IPS-18a (cell line): ENCODE data around the gene HAX1.
"Not testable (repeated sequence)": the region's sequence is repeated elsewhere in the genome, so short reads cannot be mapped to it uniquely, and the experiment has no call there.

Experiments
- H3K27ac ChIP-seq: one replicate; pipeline ENCODE4 v1.5.1; 2013; ENCODE audit warnings: low read length
- H3K27me3 ChIP-seq: one replicate; pipeline ENCODE4 v1.6.1; 2013; ENCODE audit warnings: mild to moderate bottlenecking, low read length; ENCODE audit not compliant: control insufficient read depth, insufficient read depth
- H3K36me3 ChIP-seq: one replicate; pipeline ENCODE4 v1.6.1; 2013; ENCODE audit warnings: low read depth, low read length; ENCODE audit not compliant: control insufficient read depth
- H3K4me1 ChIP-seq: one replicate; pipeline ENCODE4 v1.6.1; 2013; ENCODE audit warnings: low read depth, low read length; ENCODE audit not compliant: control insufficient read depth
- H3K4me3 ChIP-seq: one replicate; pipeline ENCODE4 v1.5.1; 2013; ENCODE audit warnings: low read length
- H3K9ac ChIP-seq: one replicate; pipeline ENCODE4 v1.6.1; 2013; ENCODE audit warnings: mild to moderate bottlenecking, low read length, moderate library complexity
- H3K9me3 ChIP-seq: one replicate; pipeline ENCODE4 v1.6.1; 2013; ENCODE audit warnings: low read depth, low read length; ENCODE audit not compliant: control insufficient read depth

Gene HAX1

DNA sequence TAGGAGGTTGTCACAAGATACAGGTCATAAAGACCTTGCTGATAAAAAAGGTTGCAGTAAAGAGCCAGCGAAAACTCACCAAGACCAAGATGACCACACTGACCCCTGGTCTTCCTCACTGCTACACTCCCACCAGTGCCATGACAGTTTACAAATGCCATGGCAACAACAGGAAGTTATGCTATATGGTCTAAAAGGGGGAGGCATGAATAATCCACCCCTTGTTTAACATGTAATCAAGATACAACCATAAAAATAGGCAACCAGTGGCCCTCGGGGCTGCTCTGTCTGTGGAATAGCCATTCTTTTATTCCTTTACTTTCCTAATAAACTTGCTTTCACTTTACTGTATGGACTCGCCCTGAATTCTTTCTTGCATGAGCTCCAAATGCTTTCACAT is 41.8 kb downstream of the HAX1 start:
- not testable (repeated sequence) for H3K9me3 ChIP-seq, H3K27ac ChIP-seq, H3K36me3 ChIP-seq, H3K27me3 ChIP-seq, H3K4me3 ChIP-seq, H3K9ac ChIP-seq, H3K4me1 ChIP-seq

GRCh38 chr1:154316704-154317103 is 44.3 kb downstream of the HAX1 start:
- no peaks in the 10 kb centered on the region for H3K36me3 ChIP-seq
- no peak overlapping the region for H3K9ac ChIP-seq
- no peaks in the 10 kb centered on the region for H3K4me1 ChIP-seq
- H3K4me3 ChIP-seq = no peak overlapping the region
- H3K27me3 ChIP-seq = no peaks in the 10 kb centered on the region
- peaks cover 4% of the 10 kb centered on the region for H3K9me3 ChIP-seq
- no peak overlapping the region for H3K27ac ChIP-seq

- no peak overlapping the region for H3K4me3 ChIP-seq
- H3K9me3 ChIP-seq = peaks cover 4% of the 10 kb centered on the region
- no peaks in the 10 kb centered on the region for H3K36me3 ChIP-seq
- H3K27ac ChIP-seq = no peak overlapping the region
- no peaks in the 10 kb centered on the region for H3K27me3 ChIP-seq
- no peaks in the 10 kb centered on the region for H3K4me1 ChIP-seq
- no peak overlapping the region for H3K9ac ChIP-seq
These were observed 46.0 kb downstream of the HAX1 start for GRCh38 chr1:154318386-154318785.

GRCh38 chr1:154320882-154321608 is 48.6 kb downstream of the HAX1 start, which contains the start of gene AQP10:
TSS of gene AQP10 (plus strand) at chr1:154321093. CDS start at chr1:154321156, 63 bp downstream.
- Histone ChIP-seq H3K9ac (no peak within 1 kb of the TSS), H3K27ac (no peak within 1 kb of the TSS), H3K9me3 (peaks cover under 1% of the 10 kb centered on the region), H3K27me3 (no peaks in the 10 kb centered on the region), H3K4me3 (no peak within 1 kb of the TSS), H3K36me3 (no peaks in the 10 kb centered on the region), H3K4me1 (no peaks in the 10 kb centered on the region)

DNA sequence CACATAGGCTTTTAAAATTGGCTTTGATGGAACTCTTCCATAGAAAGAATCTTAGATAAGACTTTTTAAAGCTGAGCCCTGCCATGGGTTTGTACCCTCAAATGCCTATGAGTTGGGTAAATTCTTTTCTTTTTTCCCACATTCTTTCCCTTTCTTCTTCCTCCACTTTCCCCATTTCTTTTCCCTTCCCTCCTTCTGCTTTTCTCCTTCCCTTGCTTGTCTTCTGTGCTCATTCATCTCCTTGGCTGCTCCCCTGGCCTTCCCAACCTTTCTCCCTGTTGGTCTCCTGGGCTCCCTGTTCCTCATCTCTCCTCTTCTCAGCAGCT is 49.1 kb downstream of the HAX1 start:
- H3K27ac ChIP-seq, H3K9me3 ChIP-seq: not testable (repeated sequence)

DNA sequence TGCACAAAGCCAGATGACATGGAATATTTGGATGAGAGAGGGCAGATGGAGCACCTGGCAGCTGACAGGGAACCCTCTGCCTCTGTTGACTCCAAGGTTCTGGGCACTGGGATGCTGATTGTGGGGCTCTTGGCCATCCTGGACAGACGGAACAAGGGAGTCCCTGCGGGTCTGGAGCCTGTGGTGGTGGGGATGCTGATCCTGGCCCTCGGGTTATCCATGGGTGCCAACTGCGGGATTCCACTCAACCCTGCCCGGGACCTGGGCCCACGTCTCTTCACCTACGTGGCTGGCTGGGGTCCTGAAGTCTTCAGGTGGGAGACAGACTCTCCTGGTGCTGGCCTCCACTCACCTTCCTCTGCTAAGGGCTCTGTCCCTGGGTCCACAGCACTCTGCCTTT is 51.1 kb downstream of the HAX1 start:
- Histone ChIP-seq H3K9ac (no peak overlapping the region), H3K36me3 (no peaks in the 10 kb centered on the region), H3K27me3 (no peaks in the 10 kb centered on the region), H3K4me3 (no peak overlapping the region), H3K27ac (no peak overlapping the region), H3K9me3 (no peaks in the 10 kb centered on the region), H3K4me1 (peaks cover 17% of the 10 kb centered on the region)

More for the DNA sequence above, 49.1 kb downstream of the HAX1 start:
- not testable (repeated sequence) for H3K4me3 ChIP-seq, H3K27me3 ChIP-seq, H3K36me3 ChIP-seq, H3K9ac ChIP-seq, H3K4me1 ChIP-seq

DNA sequence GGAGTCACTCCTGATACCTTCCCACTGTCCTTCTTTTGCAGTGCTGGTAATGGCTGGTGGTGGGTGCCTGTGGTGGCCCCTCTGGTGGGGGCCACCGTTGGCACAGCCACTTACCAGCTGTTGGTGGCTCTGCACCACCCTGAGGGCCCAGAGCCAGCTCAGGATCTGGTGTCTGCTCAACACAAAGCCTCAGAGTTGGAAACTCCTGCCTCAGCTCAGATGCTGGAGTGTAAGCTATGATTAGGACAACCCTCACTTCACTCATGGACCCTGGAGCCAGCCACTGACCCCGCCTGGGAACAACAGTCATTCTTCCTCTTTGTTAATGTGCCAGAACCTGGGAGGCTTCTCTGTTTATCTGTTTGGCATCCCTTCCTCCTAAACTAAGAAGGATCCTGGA is 51.8 kb downstream of the HAX1 start:
- no peak overlapping the region for H3K9ac ChIP-seq

DNA sequence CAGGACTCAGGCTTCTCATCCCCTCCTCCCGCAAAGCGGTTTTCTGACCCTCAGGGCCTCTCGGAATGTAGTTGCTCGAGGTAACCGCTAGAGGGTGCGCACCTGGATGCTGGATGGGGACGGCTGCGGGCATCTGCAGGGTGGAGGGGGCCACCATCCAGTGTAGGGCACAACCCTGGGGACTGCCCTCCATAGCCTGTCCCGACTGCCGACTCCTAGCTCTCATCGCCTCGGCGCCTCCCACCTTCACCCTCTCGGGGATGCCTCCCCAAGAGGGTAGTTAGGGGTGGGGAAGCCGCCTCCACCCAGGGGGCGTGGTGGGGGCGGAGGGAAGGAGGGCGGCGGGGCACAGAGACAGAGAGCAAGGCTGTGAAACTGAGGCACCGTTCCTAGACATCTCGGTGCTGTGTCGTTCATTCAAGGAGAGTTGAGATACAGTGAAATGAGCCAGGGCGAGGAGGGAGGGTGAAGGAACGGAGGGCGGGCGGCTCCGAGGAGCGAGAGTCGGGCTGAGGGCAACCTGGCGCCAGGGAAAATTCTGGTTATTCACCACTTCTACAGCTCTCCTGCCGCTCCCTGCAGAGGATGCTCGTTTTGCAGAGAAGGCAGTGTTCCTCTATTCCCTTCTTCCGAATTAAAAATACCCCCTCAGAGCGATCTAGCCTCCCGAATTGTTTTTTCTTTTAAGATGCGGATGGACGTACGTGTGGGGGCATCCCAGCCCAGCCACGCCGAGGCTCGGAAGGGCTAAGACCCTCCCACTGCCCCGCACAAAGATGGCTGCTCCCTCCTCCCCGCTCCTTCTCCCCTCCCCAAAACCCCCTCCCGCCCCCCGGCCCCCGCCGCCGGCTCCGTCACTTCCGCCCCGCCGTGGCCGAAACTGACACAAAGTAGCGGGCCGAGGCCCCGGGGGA is 52.5 kb downstream of the HAX1 start, which contains the start of gene ATP8B2:
ATP8B2 (plus strand) TSS at position 857 of the 914 bp plus-strand sequence. CDS start 2,617 bp downstream, outside the sequence.
- peaks cover 25% of the 10 kb centered on the region for H3K4me1 ChIP-seq
- H3K9me3 ChIP-seq = no peaks in the 10 kb centered on the region
- H3K27me3 ChIP-seq = no peaks in the 10 kb centered on the region
- no peak within 1 kb of the TSS for H3K27ac ChIP-seq
- H3K4me3 ChIP-seq = peak within 1 kb of the TSS; percentile 87
- H3K9ac ChIP-seq = peak within 1 kb of the TSS; percentile 44
- H3K36me3 ChIP-seq = no peaks in the 10 kb centered on the region

More for the DNA sequence above, 51.8 kb downstream of the HAX1 start:
- Histone ChIP-seq H3K4me3 (peak overlapping the region; percentile 74), H3K36me3 (no peaks in the 10 kb centered on the region), H3K27ac (no peak overlapping the region), H3K4me1 (peaks cover 20% of the 10 kb centered on the region), H3K9me3 (no peaks in the 10 kb centered on the region), H3K27me3 (no peaks in the 10 kb centered on the region)
